Pancreas (tissue), 10 donors: Measurements from ENCODE around the gene PRDM15. TPM values are rescaled to one million over a fixed set of nuclear protein-coding genes. Genes with fewer than 3 reads are reported as not detected.

Source experiments
- ATAC-seq, 4 donors: fragments of 200-7000 bp; cut with Tn5 transposase; one replicate each; pipeline versions ENCODE4 v1.8.0 to v1.9.1; 2020; ENCODE audit warnings: mild to moderate bottlenecking in 4 of 4, moderate library complexity in 4 of 4
- DNase-seq, 6 donors: peaks; one replicate each; pipeline ENCODE4 v3.0.0-alpha.2; 2020
- FAIRE-seq: peaks from 2 replicates; lab custom pipeline; 2012; peaks lifted over from hg19 to GRCh38; lab: Jason Lieb, UNC
- H3K27ac ChIP-seq, 4 donors: fragments of 200-600 bp; sonication (generic); 1 replicate in 3 of 4; 2 replicates in 1 of 4; pipeline versions ENCODE4 v1.5.0 to v1.8.0; 2020
- H3K27me3 ChIP-seq, 4 donors: fragments of 200-600 bp; one replicate each; pipeline ENCODE4 v1.8.0; 2021
- H3K36me3 ChIP-seq, 3 donors: fragments of 200-600 bp; sonication (generic) in 1 of 3; one replicate each; pipeline versions ENCODE4 v1.5.0 to v1.8.0; 2020 to 2021
- H3K4me1 ChIP-seq, 3 donors: fragments of 200-600 bp; one replicate each; pipeline ENCODE4 v1.8.0; 2021
- H3K4me3 ChIP-seq, 4 donors: fragments of 200-600 bp; sonication (generic) in 2 of 4; one replicate each; pipeline versions ENCODE4 v1.5.0 to v1.8.0; 2020 to 2021
- H3K9me3 ChIP-seq, 4 donors: fragments of 200-600 bp; one replicate each; pipeline ENCODE4 v1.8.0; 2021
- WGBS, 2 donors: extraction: QIAGEN DNeasy Blood & Tissue Kit; methylation state at CpG; one replicate each; pipeline ENCODE4 v1.1.7; 2013; 5-methylcytosine and 5-hydroxymethylcytosine counted together
- intact Hi-C, 3 donors: fragments of 100-400 bp; cut with DNase I; formaldehyde crosslinking; loops; one replicate each; pipeline versions ENCODE4 v1.11.1 to v1.14.2; 2022
- polyA plus RNA-seq, 2 donors: library from polyadenylated mRNA; stranded (reverse); fragments of 200-250 nt; gene quantifications; one replicate each; pipeline ENCODE4 v1.2.3, GENCODE V29; 2013
- total RNA-seq, 6 donors: library from RNA; stranded (reverse); fragmentation: NEBNext Ultra II Directional in 4 of 6; extraction: Animal tissue kit (Norgen Biotek cat#: 25700) in 4 of 6; gene quantifications; one replicate each; pipeline versions ENCODE4 v1.2.1 to v1.2.4, GENCODE V29; 2021 to 2023
- TF ChIP-seq, protein P1 (sequence below), 4 donors: fragments of 200-600 bp; sonication (generic) in 3 of 4; IDR thresholded peaks; one replicate each; pipeline versions ENCODE4 v1.5.0 to v1.8.0; 2021; ENCODE audit warnings: antibody characterized with exemption in 4 of 4
- donor health status: healthy with polysubstance abuse.
- donor health status: DM: no; HTN: no; CAD: no; lungs with moderate emphysema.
- donor health status: DM: no; HTN: no; CAD: no.
- donor health status: control.
- donor health status: control.
- donor health status: Bipolar disorder and iron deficiency.
- donor health status: DM: yes; HTN: yes; CAD: no.
- donor health status: DM: no; HTN: no; CAD: no.
- donor health status: DM: no; HTN: no; CAD: no.
- donor health status: DM: yes; HTN: yes; CAD: no.

The PRDM15 gene
- total and polyA plus RNA-seq, 8 donors, result 1.6 to 3.9 (median 3.4) TPM

GRCh38 chr21:41817228-41817627, 61.9 kb downstream of the PRDM15 start:
- 7 to 8% methylated on average over 3 of the region's 3 CpGs for WGBS, 2 donors
- Histone ChIP-seq H3K36me3 (no peaks in the 10 kb centered on the region), H3K27ac (no peak overlapping the region), H3K27me3 (no peaks in the 10 kb centered on the region), H3K9me3 (no peaks in the 10 kb centered on the region), H3K4me1 (peaks cover 0 to 6% (median 0%) of the 10 kb centered on the region in 3 donors), H3K4me3 (no peak overlapping the region)
- DNase-seq, result peak in 4 of 6 donors; percentile 58 to 76 (median 59)
- intact Hi-C loops, result loop anchor here (5.0 to 10.0 kb wide), 4 partner anchors 205 to 298 kb away; no protein-coding TSS in a partner anchor
- peak; percentile 49 for FAIRE-seq
- ATAC-seq, result peak; percentile 92 to 96 (median 96)
- TF ChIP-seq, protein P1, sequence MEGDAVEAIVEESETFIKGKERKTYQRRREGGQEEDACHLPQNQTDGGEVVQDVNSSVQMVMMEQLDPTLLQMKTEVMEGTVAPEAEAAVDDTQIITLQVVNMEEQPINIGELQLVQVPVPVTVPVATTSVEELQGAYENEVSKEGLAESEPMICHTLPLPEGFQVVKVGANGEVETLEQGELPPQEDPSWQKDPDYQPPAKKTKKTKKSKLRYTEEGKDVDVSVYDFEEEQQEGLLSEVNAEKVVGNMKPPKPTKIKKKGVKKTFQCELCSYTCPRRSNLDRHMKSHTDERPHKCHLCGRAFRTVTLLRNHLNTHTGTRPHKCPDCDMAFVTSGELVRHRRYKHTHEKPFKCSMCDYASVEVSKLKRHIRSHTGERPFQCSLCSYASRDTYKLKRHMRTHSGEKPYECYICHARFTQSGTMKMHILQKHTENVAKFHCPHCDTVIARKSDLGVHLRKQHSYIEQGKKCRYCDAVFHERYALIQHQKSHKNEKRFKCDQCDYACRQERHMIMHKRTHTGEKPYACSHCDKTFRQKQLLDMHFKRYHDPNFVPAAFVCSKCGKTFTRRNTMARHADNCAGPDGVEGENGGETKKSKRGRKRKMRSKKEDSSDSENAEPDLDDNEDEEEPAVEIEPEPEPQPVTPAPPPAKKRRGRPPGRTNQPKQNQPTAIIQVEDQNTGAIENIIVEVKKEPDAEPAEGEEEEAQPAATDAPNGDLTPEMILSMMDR (IDR thresholded peaks at IDR 0.05), result peak; percentile 43 to 57 (median 52)

DNA sequence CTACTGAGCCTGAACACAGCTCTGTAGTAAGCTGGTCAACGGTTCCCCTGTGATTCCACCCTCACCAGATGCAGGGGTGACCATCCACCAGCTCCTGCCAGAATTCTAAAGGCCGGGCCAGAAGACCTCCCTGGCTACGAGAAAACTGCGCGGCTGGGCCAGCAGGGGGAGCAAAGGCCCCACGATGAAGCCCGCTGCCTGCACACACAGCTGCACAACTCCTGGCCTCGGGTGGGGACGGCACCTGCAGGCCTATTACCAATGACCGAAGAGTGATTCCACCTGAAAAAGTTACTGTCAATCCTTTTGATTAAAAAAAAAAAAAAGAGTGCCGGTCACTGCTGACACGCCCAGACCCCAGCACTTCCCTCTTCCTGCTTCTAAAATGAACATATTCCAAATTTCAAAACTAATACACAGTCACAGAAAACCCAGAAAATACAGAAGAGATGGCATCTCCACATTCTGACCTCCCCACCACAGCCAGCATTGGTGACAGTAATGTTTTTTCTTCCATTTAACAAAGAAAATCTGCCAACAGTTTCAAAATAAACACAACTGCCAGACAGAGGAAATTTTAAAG, 62.5 kb downstream of the PRDM15 start:
- TF ChIP-seq, protein P1 (IDR thresholded peaks at IDR 0.05), result peak; percentile 41 to 71 (median 61)
- DNase-seq (peak in 5 of 6 donors; percentile 57 to 82 (median 71)), ATAC-seq (peak; percentile 87 to 97 (median 95)), FAIRE-seq (no peak)
- 11 to 13% methylated on average over 12 of the region's 12 CpGs for WGBS, 2 donors
- Histone ChIP-seq H3K27me3 (no peaks in the 10 kb centered on the region), H3K27ac (no peak overlapping the region), H3K4me3 (no peak overlapping the region), H3K4me1 (peaks cover 0 to 6% (median 0%) of the 10 kb centered on the region in 3 donors), H3K9me3 (no peaks in the 10 kb centered on the region), H3K36me3 (no peaks in the 10 kb centered on the region)
- intact Hi-C loops, result loop anchor here (5.0 to 10.0 kb wide), 4 partner anchors 204 to 298 kb away; no protein-coding TSS in a partner anchor

- peak in 1 of 4 donors; percentile 9 for ATAC-seq
- Histone ChIP-seq H3K9me3 (no peaks in the 10 kb centered on the region), H3K27ac (no peak overlapping the region), H3K27me3 (no peaks in the 10 kb centered on the region), H3K4me3 (no peak overlapping the region), H3K36me3 (no peaks in the 10 kb centered on the region), H3K4me1 (peaks cover 0 to 6% (median 0%) of the 10 kb centered on the region in 3 donors)
- peak in 1 of 6 donors; percentile 25 for DNase-seq
- FAIRE-seq, result no peak
- TF ChIP-seq, protein P1 (IDR thresholded peaks at IDR 0.05), result no peak
- intact Hi-C loops, result loop anchor here (5.0 to 10.0 kb wide), 4 partner anchors 204 to 299 kb away; no protein-coding TSS in a partner anchor
- 85 to 86% methylated on average over 50 of the region's 50 CpGs for WGBS, 2 donors
Measured at GRCh38 chr21:41815652-41816582, 63.2 kb downstream of the PRDM15 start.

DNA sequence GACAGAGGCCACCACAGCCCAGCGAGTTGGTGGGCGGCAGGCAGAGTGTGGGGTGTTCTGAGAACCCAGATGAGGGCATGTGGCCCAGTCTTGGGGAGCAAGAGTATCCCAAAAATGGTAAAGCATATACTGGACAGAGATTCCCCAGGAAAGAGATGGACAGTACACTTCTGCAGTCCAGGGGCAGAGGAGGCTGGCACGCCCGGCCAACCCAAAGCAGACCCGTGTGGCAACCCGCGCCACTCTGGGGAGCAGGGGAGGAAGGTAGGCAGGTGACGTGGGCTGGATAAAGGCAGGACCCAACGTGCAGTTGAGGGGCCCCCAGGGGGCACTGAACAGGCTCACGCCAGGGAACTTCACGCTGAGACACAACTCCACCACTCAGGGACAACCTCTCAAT, 65.9 kb downstream of the PRDM15 start:
- peaks cover 0 to 4% (median 0%) of the 10 kb centered on the region in 3 donors for H3K36me3 ChIP-seq
- intact Hi-C loops, result loop anchor here in 1 of 3 donors (10.0 kb wide), 1 partner anchor 302 kb away; no protein-coding TSS in a partner anchor
- no peak overlapping the region for H3K27ac ChIP-seq
- H3K9me3 ChIP-seq, result no peaks in the 10 kb centered on the region
- H3K27me3 ChIP-seq, result no peaks in the 10 kb centered on the region
- 87 to 94% methylated on average over 11 of the region's 11 CpGs for WGBS, 2 donors
- peaks cover 0 to 6% (median 0%) of the 10 kb centered on the region in 3 donors for H3K4me1 ChIP-seq
- H3K4me3 ChIP-seq, result no peak overlapping the region
- TF ChIP-seq, protein P1 (IDR thresholded peaks at IDR 0.05), result no peak
- DNase-seq (no peak), FAIRE-seq (no peak), ATAC-seq (no peak)
